Activated CD4-positive, alpha-beta T cell treated with anti-CD3 and anti-CD28 coated beads for 48 hours (primary cell): Measurements from ENCODE around the gene MSANTD1.
"Not testable (repeated sequence)": the region's sequence is repeated elsewhere in the genome, so short reads cannot be mapped to it uniquely, and the experiment has no call there.

Experiments
- DNase-seq: peaks from one replicate; pipeline ENCODE4 v3.0.0-alpha.2; 2020

Gene MSANTD1

DNA sequence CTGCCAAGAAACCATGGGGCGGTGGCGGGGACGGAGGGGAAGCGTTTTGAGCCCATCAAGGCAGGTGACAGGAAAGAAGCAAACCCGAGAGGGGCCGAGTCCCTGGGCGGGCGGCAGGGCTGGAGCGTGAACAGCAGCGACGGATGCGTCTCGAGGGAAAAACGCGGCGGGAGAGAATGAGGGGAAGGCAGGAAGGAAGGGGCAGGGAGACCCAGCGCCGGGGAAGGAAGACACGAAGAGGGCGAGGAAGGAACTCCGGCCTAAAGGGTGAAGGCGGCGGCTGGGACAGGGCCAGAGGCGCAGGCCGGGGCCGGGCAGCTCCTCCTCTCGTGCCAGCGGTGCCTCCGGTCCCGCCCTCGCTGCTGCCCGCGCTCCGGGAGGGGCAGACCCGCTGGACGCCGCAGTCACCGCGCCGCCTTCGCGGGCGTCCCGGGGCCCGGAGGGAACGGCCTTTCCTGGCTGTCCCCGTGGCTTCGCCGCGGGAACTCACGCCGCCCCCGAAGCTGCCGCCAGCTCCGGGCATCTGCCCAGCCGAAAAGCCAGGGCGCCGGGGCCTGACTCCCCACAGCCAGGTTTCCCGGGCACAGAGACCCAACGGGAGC lies 43.1 kb downstream of the MSANTD1 start:
- DNase-seq, result peak; percentile 32

DNA sequence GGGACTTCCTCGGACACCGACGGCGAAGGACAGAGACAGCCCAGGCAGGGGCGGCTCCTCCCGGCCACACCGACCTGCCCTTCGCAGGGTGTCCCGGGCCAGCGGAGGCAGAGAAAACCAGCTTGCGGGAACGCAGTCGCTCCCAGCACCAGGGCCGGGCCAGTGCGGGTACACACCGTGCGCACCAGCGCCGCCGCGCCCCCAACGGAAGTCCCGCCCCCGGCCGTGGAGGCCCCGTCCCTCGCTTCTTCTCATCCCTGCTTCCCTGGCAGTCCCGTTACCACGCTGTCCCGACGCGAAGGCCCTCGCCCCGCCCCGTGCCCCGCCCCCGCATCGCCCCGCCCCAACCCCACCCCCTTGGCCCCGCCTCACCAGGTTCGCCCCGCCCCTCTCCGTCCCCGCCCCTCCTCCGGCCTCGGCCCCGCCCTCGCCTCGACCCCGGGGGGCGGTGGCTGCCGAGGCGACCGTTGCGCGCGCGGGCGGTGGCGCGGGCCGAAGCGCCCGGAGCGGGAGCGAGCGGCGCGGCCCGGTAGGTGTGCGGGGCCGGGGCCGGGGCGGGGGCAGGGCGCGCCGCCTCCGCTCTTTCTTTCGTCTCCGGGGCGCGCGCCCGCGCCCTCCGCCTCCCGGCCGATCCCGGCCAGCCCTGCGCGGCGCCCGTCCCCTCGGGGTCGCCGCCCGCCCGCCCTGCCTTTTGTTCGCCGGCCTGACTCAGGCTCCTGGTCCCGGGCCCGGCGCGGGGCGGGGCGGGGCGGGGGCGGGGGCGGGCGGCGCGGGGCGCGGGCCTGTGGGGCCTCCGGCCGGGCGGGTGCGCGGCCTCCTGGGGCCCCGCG lies 43.8 kb downstream of the MSANTD1 start, which contains the start of gene RGS12:
TSS of gene RGS12 (plus strand) at position 451 of the 830 bp plus-strand sequence. CDS start 23,150 bp downstream, outside the sequence.
- DNase-seq, result peak; percentile 92

DNA sequence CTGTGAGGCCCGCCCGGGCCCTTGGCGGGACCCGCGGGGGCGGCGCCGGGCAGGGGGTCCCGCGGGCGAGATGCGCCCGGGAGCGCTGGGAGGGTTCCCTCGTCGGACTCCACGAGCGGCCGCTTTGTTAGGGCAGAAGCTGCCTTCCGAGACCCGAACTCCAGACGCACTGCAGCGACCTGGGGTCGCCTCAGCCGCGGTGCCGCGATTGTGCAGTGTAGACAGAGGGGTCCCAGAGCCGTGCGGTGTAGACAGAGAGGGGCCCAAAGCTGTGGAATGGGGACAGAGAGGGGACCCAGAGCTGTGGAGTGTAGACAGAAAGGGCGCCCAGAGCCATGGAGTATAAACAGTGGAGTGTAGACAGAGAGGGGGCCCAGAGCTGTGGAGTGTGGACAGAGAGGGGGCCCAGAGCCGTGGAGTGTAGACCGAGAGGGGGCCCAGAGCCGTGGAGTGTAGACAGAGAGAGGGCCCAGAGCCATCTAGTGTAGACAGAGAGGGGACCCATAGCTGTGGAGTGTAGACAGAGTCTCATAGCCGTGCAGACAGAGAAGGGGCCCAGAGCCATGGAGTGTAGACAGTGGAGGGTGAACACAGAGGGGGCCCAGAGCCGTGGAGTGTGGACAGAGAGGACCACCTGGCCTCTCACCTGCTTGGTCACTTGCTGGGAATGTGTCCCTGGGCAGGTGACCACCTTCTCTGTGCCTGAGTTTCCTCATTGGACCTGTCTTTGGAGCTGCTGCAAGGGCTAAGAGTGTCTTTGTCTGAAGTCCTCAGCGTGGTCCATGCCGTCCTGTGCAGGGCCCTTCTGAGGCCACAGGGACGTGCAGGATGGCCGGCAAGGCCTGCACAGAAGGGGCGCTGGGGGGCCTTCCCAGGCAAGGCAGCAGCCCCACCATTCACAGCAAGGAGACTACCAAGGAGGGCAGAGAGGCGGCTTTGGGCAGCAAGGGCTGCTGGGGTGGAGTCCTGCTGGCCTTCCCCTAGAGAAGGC lies 44.7 kb downstream of the MSANTD1 start:
- DNase-seq, result peak; percentile 19

DNA sequence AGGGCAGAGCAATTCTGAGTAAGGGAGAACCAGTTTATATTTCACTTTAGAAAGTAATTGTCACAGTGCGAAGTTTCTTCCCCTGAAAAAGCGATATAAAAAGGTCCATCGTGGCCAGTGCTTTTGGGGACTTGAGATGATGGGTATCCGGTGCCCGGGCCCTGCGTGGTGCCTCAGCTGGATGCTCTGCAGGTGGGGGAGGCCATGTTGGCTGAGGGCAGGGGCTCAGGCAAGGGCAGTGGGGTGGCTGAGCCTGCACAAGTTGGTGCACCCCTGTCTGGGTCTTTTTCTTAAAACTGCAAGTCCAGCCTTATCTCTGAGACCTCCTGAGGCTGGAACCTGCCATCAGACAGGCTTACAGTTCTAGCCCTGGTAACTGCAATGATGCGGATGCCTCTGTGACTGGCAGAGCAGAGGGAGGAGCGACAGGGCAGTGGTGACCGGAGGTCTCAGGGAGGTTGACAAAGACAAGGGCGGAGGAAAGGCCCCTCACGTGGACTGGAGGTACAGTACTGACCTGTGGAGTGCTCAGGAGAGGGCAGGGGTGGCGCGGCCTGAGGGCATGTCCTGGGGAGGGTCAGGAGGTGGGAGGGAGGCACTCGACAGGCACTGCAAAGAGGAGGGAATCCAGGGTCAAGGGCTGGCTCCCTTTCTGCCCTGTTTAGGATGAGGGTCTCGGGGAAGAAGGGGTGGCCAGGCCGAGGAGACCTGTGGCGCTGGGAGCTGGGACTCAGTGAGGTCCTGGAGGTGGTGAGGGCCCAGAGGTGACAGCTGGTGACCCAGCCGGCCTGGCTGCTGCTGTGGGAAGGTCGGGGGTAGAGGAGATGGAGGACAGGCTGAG lies 45.7 kb downstream of the MSANTD1 start:
- no peak for DNase-seq

DNA sequence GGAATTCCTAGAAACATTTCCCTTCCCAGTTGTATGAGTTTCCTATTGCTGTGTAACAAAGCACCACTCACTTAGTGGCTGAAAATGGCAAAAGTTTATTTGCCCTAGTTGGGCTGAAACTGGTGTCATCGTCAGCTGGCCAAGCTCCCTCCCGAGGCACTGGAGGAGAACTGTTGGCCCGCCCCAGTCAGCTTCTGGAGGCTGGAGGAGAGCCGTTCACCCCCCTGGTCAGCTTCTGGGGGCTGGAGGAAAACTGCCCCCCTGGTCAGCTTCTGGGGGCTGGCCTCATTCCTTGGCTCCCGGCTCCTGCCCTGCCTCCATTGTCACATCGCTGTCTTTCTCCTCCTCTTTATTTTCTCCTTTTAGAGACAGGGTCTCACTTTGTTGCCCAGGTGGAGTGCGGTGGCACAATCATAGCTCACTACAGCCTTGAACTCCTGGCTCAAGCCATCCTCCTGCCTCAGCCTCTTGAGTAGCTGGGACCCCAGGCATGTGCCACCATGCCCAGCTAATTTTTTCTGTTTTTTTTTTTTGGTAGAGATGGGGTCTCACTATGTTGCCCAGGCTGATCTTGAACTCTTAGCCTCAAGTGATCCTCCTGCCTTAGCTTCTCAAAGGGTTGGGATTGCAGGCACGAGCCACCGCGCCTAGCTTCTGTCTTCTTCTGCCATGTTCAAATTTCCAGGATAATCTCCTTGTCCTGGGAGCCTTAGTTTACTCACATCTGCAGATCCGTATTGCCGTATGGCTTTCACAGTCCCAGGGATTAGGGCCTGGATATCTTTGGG lies 47.1 kb downstream of the MSANTD1 start:
- no peak for DNase-seq

DNA sequence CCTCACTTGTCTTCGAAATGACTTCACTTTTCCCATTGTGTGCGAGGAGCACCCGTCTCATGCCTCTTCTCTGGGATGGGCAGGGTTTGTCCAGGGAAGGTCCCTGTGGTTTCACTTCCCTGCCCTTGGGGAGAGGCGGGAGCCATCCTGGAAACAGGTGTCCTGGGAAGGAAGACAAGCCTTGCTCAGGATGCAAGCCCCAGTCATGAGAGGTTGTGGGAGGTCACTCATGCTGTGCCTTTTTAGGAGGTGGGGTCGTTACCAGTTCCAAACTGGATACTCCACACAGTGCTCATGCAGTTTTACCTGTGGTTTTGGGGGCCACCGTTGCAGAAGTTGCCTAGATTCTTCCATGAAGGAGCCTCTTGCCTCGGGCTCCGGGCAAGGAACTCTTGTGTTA lies 47.7 kb downstream of the MSANTD1 start:
- no peak for DNase-seq

DNA sequence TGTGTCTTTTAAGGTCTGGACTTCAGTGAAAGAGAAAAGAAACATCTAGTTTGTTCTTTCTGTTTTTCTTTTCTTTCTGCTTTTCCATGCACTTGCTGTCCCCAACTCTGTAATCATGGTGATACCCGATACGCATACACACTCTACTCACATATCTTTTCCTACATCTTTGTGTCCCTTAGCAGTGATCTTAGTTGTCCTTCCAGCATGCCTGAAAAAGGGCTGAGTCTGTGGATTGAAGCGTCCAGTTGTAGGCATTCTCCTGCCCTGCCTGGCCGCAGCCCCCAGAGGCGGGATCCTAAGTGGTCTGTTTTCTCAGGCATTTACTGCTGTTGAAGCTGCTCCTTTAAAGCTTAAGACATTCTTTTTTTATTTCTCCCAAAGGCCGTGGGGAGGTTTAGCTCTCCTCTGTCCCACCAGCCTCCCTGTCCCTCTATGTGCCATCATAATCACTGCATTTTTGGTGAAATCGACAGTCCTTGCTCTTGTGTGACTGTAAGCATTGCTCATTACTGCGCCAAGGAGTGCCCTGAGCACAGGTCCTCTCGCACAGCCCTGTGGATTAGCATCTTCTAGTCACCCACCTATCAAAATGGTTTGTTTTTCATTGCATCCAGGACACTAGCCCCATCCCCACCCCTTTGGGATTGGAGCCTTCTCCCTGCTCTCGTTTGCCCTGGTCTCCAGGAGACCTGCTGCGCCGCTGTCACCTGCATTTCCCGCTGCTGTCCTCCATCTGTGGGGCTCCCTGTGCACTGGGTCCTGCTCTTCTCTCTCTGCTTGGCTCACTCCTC lies 48.3 kb downstream of the MSANTD1 start:
- DNase-seq, result no peak

DNA sequence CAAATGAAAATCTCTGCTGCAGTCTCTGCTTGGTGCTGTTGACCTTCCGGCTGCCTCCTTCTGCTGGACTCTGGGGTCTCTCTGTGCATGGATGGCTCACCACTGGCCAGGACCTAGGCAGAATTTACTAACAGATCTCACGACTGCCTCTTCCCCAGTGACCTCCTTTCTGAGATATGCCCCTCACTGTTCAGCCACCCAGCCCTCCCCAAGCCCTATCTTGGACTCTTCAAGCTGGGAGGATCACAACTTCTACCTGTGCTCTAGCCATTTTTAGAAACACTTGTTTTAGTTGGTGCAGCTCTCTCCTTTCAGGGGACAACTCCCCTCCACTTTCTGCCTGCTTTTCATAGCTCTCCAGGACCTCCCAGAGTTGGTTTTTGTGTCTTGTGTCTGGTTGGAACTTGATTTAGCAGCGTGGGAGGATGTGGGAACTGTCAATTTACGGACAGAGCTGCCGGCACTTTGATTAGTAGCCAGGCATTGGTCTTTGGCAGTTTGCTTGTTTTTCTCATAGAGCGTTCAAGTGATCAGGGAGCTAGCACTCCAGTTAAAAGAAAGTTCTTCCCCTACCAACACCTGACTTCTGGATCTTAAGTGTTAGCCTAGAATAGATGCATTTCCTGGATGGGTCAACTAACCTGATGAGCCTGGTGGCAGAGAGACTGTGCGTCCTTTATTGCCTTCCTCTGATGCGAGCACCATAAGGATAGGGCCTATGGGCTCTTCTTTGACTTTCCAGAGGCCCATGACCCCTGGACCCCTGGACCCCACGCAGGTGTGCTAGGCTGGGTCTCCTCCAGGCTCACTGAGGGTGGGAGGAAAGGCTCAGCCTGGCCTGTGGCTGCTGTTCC lies 50.4 kb downstream of the MSANTD1 start:
- no peak for DNase-seq

DNA sequence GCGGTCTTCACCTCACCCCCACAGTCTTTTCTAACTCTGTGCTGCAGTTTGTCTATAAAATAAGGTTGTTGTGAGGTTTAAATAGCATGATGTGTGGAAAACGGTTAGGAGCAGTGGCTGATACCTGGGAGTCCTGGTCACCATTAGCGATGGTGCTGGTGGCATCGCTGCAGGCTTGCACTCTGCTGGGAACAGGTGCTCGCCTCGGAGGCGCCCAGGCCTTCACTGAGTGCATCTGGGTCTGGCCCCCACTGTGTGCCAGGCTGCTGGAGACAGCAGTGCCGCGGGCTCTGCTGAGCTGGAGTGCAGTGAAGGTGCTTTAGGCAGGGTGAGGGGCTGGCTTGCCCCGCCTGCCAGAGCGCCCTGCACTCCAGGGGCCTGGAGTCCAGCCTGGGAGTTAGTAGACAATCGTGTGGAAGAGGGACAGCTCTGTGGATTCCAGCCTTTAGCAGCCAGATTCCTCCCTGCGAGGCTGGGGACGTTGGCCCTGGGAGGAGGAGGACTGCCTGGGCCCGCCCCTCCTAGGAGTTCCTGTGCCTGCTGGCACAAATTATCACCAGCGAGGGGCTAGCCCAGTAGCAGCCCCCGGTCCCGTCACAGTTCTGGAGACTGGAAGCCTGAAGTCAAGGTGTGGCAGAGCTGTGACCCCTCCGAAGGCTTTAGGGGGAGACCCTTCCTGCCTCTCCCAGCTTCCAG lies 51.2 kb downstream of the MSANTD1 start:
- DNase-seq, result no peak

DNA sequence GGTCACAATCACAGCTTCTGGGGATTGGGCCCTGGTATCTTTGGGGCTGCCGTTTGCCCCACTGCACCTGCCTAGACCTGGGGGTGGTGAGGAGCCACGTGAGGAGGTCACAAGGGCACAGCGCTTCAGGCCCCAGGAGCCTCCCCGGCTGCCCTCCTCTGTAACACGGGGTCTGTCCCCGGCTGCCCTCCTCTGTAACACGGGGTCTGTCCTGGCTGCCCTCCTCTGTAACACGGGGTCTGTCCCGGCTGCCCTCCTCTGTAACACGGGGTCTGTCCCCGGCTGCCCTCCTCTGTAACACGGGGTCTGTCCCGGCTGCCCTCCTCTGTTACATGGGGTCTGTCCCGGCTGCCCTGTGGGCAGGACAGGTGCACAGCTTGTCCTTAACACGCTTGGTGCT lies 51.9 kb downstream of the MSANTD1 start:
- DNase-seq, result not testable (repeated sequence)

DNA sequence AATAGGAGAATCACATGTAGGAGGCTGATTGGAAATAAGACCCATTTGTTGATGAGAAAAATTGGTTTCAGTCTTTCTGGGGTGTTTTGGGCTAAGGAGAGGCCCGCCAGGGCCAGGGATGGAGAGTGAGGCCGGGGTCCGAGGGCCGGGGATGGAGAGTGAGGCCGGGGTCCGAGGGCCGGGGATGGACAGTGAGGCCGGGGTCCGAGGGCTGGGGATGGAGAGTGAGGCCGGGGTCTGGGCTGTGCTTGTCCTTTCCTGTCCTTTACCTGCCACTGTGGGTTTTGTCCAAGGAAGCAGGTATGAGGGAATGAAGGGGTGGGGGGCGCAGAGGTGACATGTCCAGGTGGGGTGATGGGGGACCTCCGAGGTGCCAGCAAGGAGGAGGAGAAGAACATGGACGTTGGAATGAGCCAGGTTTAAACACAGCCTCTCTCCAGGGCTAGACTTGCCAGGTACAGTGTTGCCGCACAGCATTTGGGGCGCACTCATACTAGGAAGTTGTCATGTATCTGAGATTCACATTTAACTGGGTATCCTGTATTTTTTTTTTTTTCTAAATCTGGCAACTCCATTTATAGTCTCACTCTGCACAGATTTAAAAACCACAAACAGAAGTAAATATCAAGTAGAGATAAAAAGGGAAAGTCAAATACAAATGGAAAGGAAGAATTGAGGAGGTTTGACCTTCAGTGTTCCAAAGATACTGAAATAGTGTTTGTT lies 52.7 kb downstream of the MSANTD1 start:
- no peak for DNase-seq

DNA sequence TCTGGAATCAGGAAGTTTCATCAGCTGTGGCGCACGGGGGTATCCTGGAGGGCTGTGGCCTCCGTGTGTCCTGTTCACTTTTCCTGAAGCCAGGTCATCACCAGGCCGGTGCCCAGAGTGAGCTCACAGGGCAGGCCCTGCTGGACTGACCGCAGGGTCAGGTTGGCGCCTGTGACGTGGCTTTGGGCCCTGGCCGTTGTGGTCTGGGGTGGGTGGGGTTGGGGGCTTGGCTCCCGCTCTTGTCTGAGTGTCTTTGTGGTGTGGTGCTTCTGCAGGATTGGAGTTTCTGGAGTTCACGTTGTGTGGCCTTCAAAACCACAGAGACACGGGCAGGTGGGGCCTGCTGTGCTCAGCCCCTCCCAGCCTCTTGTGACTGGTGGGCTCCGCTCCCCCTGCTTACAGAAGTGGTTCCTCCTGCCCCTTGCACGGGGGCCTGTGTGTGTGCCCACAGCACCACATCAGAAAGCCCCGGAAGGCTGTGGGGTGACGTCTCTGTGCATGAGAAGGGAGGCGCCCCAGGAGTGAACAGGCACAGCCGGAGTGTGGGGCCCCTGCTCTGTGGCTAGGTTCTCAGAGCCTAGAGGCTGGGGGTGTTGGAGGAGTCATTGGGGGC lies 53.3 kb downstream of the MSANTD1 start:
- peak; percentile 75 for DNase-seq

DNA sequence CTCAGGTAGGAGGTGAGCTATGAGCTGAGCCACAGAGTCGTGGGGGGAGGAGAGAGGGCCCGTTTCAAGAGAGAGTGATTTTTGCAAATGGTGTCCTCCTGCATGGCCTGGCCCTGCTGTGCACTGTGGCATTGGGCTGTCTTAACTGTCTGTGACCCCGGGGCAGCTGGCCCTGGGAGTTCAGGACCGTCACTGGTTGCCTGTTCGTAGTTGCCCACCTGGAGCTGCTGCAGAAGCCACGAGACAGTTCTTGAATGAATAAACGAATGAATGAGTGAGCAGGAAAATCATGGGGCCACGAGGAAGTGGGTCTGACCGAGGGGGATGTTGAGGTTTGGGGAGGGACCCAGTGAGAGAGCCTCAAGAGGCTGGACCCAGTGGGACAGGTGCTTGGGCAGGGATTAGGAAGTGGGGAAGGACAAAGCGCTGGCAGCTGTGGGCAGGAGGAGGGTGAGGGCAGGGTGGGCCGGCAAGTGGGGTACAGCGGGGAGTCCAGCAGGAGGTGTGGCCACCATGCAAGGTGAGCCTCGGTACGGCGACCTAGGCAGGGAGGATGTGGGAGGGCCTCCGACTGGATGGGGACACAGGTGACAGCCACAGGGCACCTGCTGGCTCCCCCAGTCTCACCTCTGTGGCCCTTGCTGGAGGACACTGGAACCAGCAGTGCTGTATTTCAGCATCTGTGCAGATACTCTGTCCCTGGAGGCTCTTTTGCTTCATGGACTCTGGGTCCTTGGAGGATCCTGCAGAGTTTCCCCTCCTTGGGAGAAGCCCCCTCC lies 54.0 kb downstream of the MSANTD1 start:
- no peak for DNase-seq

DNA sequence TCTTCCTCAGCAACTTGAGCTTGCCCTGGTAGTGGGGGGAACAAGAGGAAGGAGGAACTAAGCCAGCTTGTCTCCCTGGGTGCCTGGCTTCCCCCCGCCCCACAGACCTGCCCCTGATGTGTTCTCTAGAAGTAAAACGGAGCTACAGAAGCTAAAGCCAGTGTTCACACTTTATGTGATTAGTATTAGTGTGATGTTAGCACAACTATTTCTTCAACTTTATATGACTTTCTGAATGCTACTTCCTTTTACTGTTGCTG lies 54.5 kb downstream of the MSANTD1 start:
- no peak for DNase-seq

DNA sequence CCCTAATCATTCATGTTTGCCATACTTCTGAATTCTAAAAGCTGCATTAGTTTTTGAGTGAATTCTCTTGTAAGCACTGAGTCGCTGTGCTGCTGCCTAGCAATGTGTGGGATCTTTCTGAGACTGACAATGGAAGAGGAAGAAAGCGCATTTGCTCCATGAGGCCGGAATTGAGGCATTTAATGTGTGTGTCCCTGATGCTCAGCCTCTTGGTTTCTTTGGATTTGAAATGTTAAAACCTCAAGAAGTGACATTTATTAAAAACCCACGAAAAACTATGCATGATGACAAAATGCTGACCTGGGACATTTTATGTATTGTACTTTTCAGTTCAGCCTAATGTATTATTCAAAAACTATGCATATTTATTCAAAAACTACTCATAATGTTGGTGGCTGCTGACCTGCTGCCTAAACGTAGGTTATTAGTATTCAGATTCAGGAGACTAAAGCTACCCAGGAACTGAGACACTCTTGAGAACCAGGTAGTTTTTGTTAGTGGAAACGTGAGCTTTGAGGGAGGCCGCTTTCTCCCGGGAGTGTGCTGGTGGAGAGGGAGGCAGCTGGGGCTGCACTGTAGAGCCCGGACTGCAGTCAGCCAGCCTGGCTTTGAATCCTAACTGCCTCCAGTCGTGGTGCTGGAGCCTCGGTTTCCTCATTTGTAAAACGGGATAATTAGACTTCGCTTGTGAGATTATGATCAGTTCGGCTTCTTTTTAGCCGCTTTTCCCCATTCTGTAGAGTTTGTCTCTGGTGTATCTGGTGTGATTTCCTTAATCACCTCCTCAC lies 55.2 kb downstream of the MSANTD1 start:
- DNase-seq, result no peak
